ENCODE results near the gene ADAM12. TPM values are rescaled to one million over a fixed set of nuclear protein-coding genes. Genes with fewer than 3 reads are reported as not detected.
A peak's percentile ranks its signal among the peaks of the same experiment; 100 is the strongest.

The ADAM12 gene
- total RNA-seq, 4 donors from 2014 or later, result 0.78 to 10.5 (median 1.2) TPM

- 21 to 35% methylated on average over 9 of the region's 9 CpGs for WGBS, 2 donors
- DNase-seq (ENCODE audit: low spot score in 2 of 2), result no peak
- no peak overlapping the region for H3K4me3 ChIP-seq
- peaks cover 0 to 9% (median 0%) of the 10 kb centered on the region in 4 donors for H3K9me3 ChIP-seq
- H3K4me1 ChIP-seq, result peaks cover 0 to 18% (median 3%) of the 10 kb centered on the region in 4 donors
- TF ChIP-seq CTCF (IDR thresholded peaks at IDR 0.05), result no peak
- no peak for TF ChIP-seq POLR2A (IDR thresholded peaks at IDR 0.05)
- TF ChIP-seq EP300 (IDR thresholded peaks at IDR 0.05), result no peak
- H3K27me3 ChIP-seq, result peaks cover 0 to 7% of the 10 kb centered on the region in 2 donors
- H3K36me3 ChIP-seq, result no peaks in the 10 kb centered on the region
- H3K27ac ChIP-seq, result no peak overlapping the region
Observed at GRCh38 chr10:126391192-126391885, 3.1 kb upstream of the ADAM12 start.

- Histone ChIP-seq H3K27me3 (peaks cover 0 to 7% of the 10 kb centered on the region in 2 donors), H3K27ac (no peak overlapping the region), H3K4me1 (peaks cover 0 to 18% (median 3%) of the 10 kb centered on the region in 4 donors), H3K9me3 (peaks cover 0 to 9% (median 0%) of the 10 kb centered on the region in 4 donors), H3K36me3 (no peaks in the 10 kb centered on the region), H3K4me3 (no peak overlapping the region)
- no peak for DNase-seq (ENCODE audit: low spot score in 2 of 2)
- TF ChIP-seq EP300 (IDR thresholded peaks at IDR 0.05) (no peak), CTCF (IDR thresholded peaks at IDR 0.05) (no peak), POLR2A (IDR thresholded peaks at IDR 0.05) (no peak)
- WGBS, 2 donors, result 94 to 96% methylated on average over 4 of the region's 4 CpGs
Observed at GRCh38 chr10:126390324-126390723, 2.0 kb upstream of the ADAM12 start.

- WGBS, 2 donors, result 1 to 2% methylated on average over 33 to 50 of the region's 50 CpGs
- Histone ChIP-seq H3K9me3 (peaks cover 0 to 9% (median 0%) of the 10 kb centered on the region in 4 donors), H3K27me3 (peaks cover 0 to 7% of the 10 kb centered on the region in 2 donors), H3K4me1 (peaks cover 0 to 18% (median 3%) of the 10 kb centered on the region in 4 donors), H3K4me3 (peak overlapping the region; percentile 13 to 52 (median 26)), H3K36me3 (no peaks in the 10 kb centered on the region), H3K27ac (peak overlapping the region in 1 of 4 donors; percentile 46)
- TF ChIP-seq CTCF (IDR thresholded peaks at IDR 0.05) (peak in 4 of 5 experiments; percentile 34 to 62 (median 52)), POLR2A (IDR thresholded peaks at IDR 0.05) (no peak)
- DNase-seq (ENCODE audit: low spot score in 2 of 2), result peak in 1 of 2 donors; percentile 41
Observed at GRCh38 chr10:126387041-126387921, 996 bp downstream of the ADAM12 start.

GRCh38 chr10:126384269-126384873 is 3.9 kb downstream of the ADAM12 start:
- WGBS, 2 donors, result 83 to 88% methylated on average over 5 of the region's 5 CpGs
- H3K27ac ChIP-seq, result no peak overlapping the region

More at GRCh38 chr10:126384269-126384873, 3.9 kb downstream of the ADAM12 start:
- TF ChIP-seq POLR2A (IDR thresholded peaks at IDR 0.05), result no peak
- no peak for TF ChIP-seq EP300 (IDR thresholded peaks at IDR 0.05)
- TF ChIP-seq CTCF (IDR thresholded peaks at IDR 0.05), result no peak
- Histone ChIP-seq H3K4me3 (no peak overlapping the region), H3K36me3 (no peaks in the 10 kb centered on the region), H3K9me3 (peaks cover 0 to 9% (median 0%) of the 10 kb centered on the region in 4 donors), H3K4me1 (peaks cover 0 to 18% (median 3%) of the 10 kb centered on the region in 4 donors), H3K27me3 (peaks cover 0 to 7% of the 10 kb centered on the region in 2 donors)
- DNase-seq (ENCODE audit: low spot score in 2 of 2), result no peak
